GM12873 (cell line): ENCODE results near the gene CORO2B.

Experiments
- CTCF ChIP-seq: IDR thresholded peaks from 2 replicates; pipeline ENCODE4 v1.5.1; 2012; ENCODE audit warnings: low read depth, mild to moderate bottlenecking, moderate library complexity, low read length, control low read depth; ENCODE audit not compliant: insufficient read depth; ENCODE audit errors: missing control alignments

CORO2B gene

GRCh38 chr15:68594533-68595259 lies 15.9 kb downstream of the CORO2B start:
- no peak for TF ChIP-seq CTCF

GRCh38 chr15:68595260-68595564 lies 16.4 kb downstream of the CORO2B start:
- TF ChIP-seq CTCF = no peak

- TF ChIP-seq CTCF = no peak
These were observed 17.0 kb downstream of the CORO2B start for GRCh38 chr15:68595761-68596160.

GRCh38 chr15:68596691-68597090 lies 17.9 kb downstream of the CORO2B start:
- no peak for TF ChIP-seq CTCF

GRCh38 chr15:68597581-68597980 lies 18.8 kb downstream of the CORO2B start:
- no peak for TF ChIP-seq CTCF

GRCh38 chr15:68598171-68599152 lies 19.7 kb downstream of the CORO2B start:
- no peak for TF ChIP-seq CTCF

GRCh38 chr15:68599153-68599545 lies 20.4 kb downstream of the CORO2B start:
- no peak for TF ChIP-seq CTCF
